HepG2 (cell line): ENCODE measurements around the gene BMF. TPM values are rescaled to one million over a fixed set of nuclear protein-coding genes. Genes with fewer than 3 reads are reported as not detected.

Experiments
- BORCS8-MEF2B ChIP-seq: sonication (generic); formaldehyde crosslinking; IDR thresholded peaks from 2 replicates; pipeline ENCODE4 v1.8.0; 2022; ENCODE audit warnings: mild to moderate bottlenecking, missing genetic modification reagents
- CCDC6 ChIP-seq: sonication (generic); formaldehyde crosslinking; IDR thresholded peaks from 2 replicates; pipeline ENCODE4 v1.8.1; 2022; ENCODE audit warnings: mild to moderate bottlenecking, missing genetic modification reagents, moderate library complexity
- HIVEP1 ChIP-seq: sonication (generic); formaldehyde crosslinking; IDR thresholded peaks from 2 replicates; pipeline ENCODE4 v1.4.0; 2020; ENCODE audit warnings: mild to moderate bottlenecking, missing genetic modification reagents
- HNF1A ChIP-seq, 2 experiments: sonication (generic) in 1 of 2; formaldehyde crosslinking in 1 of 2; IDR thresholded peaks; 2 replicates each; pipeline versions ENCODE4 v1.4.0 to v1.6.1; 2016 to 2020; ENCODE audit warnings: borderline replicate concordance in 1 of 2, low read depth in 1 of 2, mild to moderate bottlenecking in 1 of 2, missing genetic modification reagents in 1 of 2
- KAT8 ChIP-seq: IDR thresholded peaks from 2 replicates; pipeline ENCODE4 v1.6.1; 2016; ENCODE audit warnings: missing genetic modification reagents, missing compliant biosample characterization
- KMT2A ChIP-seq: sonication (generic); formaldehyde crosslinking; IDR thresholded peaks from 2 replicates; pipeline ENCODE4 v1.4.0; 2020; ENCODE audit warnings: missing genetic modification reagents
- MYPOP ChIP-seq: sonication (generic); formaldehyde crosslinking; IDR thresholded peaks from 2 replicates; pipeline ENCODE4 v1.8.1; 2023; ENCODE audit warnings: mild to moderate bottlenecking, moderate library complexity, missing genetic modification reagents
- NCOR1 ChIP-seq: fragments of 200-600 bp; sonication (generic); IDR thresholded peaks from 2 replicates; pipeline ENCODE4 v1.7.0; 2017; ENCODE audit warnings: antibody characterized with exemption, low read length, borderline replicate concordance
- RFX1 ChIP-seq: fragments of 450-650 bp; IDR thresholded peaks from 2 replicates; pipeline ENCODE4 v1.6.1; 2017
- TERF1 ChIP-seq: sonication (generic); formaldehyde crosslinking; IDR thresholded peaks from 2 replicates; pipeline ENCODE4 v1.8.0; 2022; ENCODE audit warnings: mild to moderate bottlenecking, missing genetic modification reagents, moderate library complexity
- ZBTB3 ChIP-seq: sonication (generic); formaldehyde crosslinking; IDR thresholded peaks from 2 replicates; pipeline ENCODE4 v1.4.0; 2020; ENCODE audit warnings: low read depth, mild to moderate bottlenecking, moderate library complexity, missing genetic modification reagents, borderline replicate concordance
- ZNF136 ChIP-seq: sonication (generic); formaldehyde crosslinking; IDR thresholded peaks from 2 replicates; pipeline ENCODE4 v1.8.1; 2022; ENCODE audit warnings: low read depth, mild to moderate bottlenecking, moderate library complexity, missing genetic modification reagents
- ZNF280D ChIP-seq: sonication (generic); formaldehyde crosslinking; IDR thresholded peaks from 2 replicates; pipeline ENCODE4 v1.5.1; 2020; ENCODE audit warnings: mild to moderate bottlenecking, missing genetic modification reagents
- ZNF350 ChIP-seq: sonication (generic); formaldehyde crosslinking; IDR thresholded peaks from 2 replicates; pipeline ENCODE4 v1.4.0; 2020; ENCODE audit warnings: mild to moderate bottlenecking, low read depth, missing genetic modification reagents, borderline replicate concordance
- ZNF569 ChIP-seq: sonication (generic); formaldehyde crosslinking; IDR thresholded peaks from 2 replicates; pipeline ENCODE4 v1.5.0; 2020; ENCODE audit warnings: mild to moderate bottlenecking, missing genetic modification reagents, moderate library complexity, borderline replicate concordance
- ZNF703 ChIP-seq: sonication (generic); formaldehyde crosslinking; IDR thresholded peaks from 2 replicates; pipeline ENCODE4 v1.5.1; 2020; ENCODE audit warnings: missing genetic modification reagents, mild to moderate bottlenecking, moderate library complexity, borderline replicate concordance
- ZNF782 ChIP-seq: sonication (generic); formaldehyde crosslinking; IDR thresholded peaks from 2 replicates; pipeline ENCODE4 v1.4.0; 2020; ENCODE audit warnings: missing genetic modification reagents, mild to moderate bottlenecking, borderline replicate concordance
- ZSCAN20 ChIP-seq: sonication (generic); formaldehyde crosslinking; IDR thresholded peaks from 2 replicates; pipeline ENCODE4 v1.4.0; 2020; ENCODE audit warnings: missing genetic modification reagents, mild to moderate bottlenecking, borderline replicate concordance
- polyA plus RNA-seq, 8 experiments: library from polyadenylated mRNA; depleted of rRNA in 3 of 8; stranded (reverse) in 7 of 8; unstranded in 1 of 8; fragments of >200 nt; fragmentation: Illumina TruSeq in 4 of 8; extraction: Trizol in 4 of 8; gene quantifications; 2 replicates each; pipeline versions ENCODE4 v1.2.1 to v1.2.3, GENCODE V29; 2011 to 2016; ENCODE audit warnings: low read depth in 4 of 8, missing spikeins in 1 of 8, mixed read lengths in 1 of 8; ENCODE audit not compliant: insufficient read depth in 1 of 8
- total RNA-seq, 5 experiments: library from RNA; depleted of rRNA; stranded (reverse); fragments of >200 nt; fragmentation: Illumina TruSeq; extraction: Trizol; gene quantifications; 2 replicates each; pipeline ENCODE4 v1.2.3, GENCODE V29; 2016; ENCODE audit warnings: low read depth in 1 of 5

The BMF gene
- total and polyA plus RNA-seq, 2 of the 13 experiments (the other 11 are each of a cell fraction or from before 2014, with no cell fraction given) = 8.7 to 15.9 TPM

- TF ChIP-seq HNF1A (IDR thresholded peaks at IDR 0.05; ENCODE audit: low read depth) = 0 out of 2 replicates have a peak, but pooled peaks have one; percentile 1
- TF ChIP-seq HNF1A (CRISPR knock-in tag; IDR thresholded peaks at IDR 0.05; ENCODE audit: borderline replicate concordance) = no peak
- peak; percentile 40; the same call in 1 of the 2 replicates for TF ChIP-seq ZNF350 (CRISPR knock-in tag)
- no peak for TF ChIP-seq ZSCAN20 (CRISPR knock-in tag)
- peak; percentile 2 for TF ChIP-seq CCDC6 (CRISPR knock-in tag)
- no peak for TF ChIP-seq ZNF782 (CRISPR knock-in tag)
- TF ChIP-seq NCOR1 = peak; percentile 52; the same call in 1 of the 2 replicates
- TF ChIP-seq BORCS8-MEF2B = no peak
- no peak for TF ChIP-seq ZNF280D (CRISPR knock-in tag)
- no peak for TF ChIP-seq ZNF569 (CRISPR knock-in tag)
- 0 out of 2 replicates have a peak, but pooled peaks have one; percentile 17 for TF ChIP-seq KMT2A (CRISPR knock-in tag)
- no peak for TF ChIP-seq ZNF136 (CRISPR knock-in tag)
- TF ChIP-seq ZBTB3 = no peak
- no peak for TF ChIP-seq RFX1
- TF ChIP-seq MYPOP (CRISPR knock-in tag) = 0 out of 2 replicates have a peak, but pooled peaks have one; percentile 12
- TF ChIP-seq ZNF703 (CRISPR knock-in tag) = no peak
- TF ChIP-seq KAT8 (CRISPR knock-in tag) = 0 out of 2 replicates have a peak, but pooled peaks have one; percentile 8
- TF ChIP-seq TERF1 (CRISPR knock-in tag) = no peak
- TF ChIP-seq HIVEP1 (CRISPR knock-in tag) = 0 out of 2 replicates have a peak, but pooled peaks have one; percentile 3
Measured at GRCh38 chr15:40088929-40089755, 19.5 kb downstream of the BMF start (continued).
